Choroid plexus epithelial cell (primary cell): Measurements from ENCODE around the gene OAF.
"Not testable (repeated sequence)": the region's sequence is repeated elsewhere in the genome, so short reads cannot be mapped to it uniquely, and the experiment has no call there.

Source experiments
- DNase-seq: peaks from one replicate; pipeline ENCODE4 v3.0.0-alpha.2; 2010; ENCODE audit warnings: low read depth
- H3K4me3 ChIP-seq: 2 replicates; pipeline ENCODE4 v1.5.1; 2011; ENCODE audit warnings: low read depth, mild to moderate bottlenecking, control low read depth, low read length, moderate library complexity
- CTCF ChIP-seq: conservative IDR thresholded peaks from 2 replicates; pipeline ENCODE4 v1.5.1; 2011; ENCODE audit warnings: low read depth, mild to moderate bottlenecking, control low read depth, inconsistent platforms, low read length, moderate library complexity

Gene OAF

GRCh38 chr11:120272303-120272702 is 61.5 kb downstream of the OAF start:
- H3K4me3 ChIP-seq, result no peak overlapping the region
- DNase-seq, result no peak
- TF ChIP-seq CTCF, result no peak

- no peak for TF ChIP-seq CTCF
- DNase-seq, result no peak
- H3K4me3 ChIP-seq, result no peak overlapping the region
These were observed 62.6 kb downstream of the OAF start for GRCh38 chr11:120273432-120273831.

GRCh38 chr11:120273956-120274355 is 63.1 kb downstream of the OAF start:
- DNase-seq, H3K4me3 ChIP-seq: not testable (repeated sequence)

- no peak for DNase-seq
- H3K4me3 ChIP-seq, result no peak overlapping the region
- TF ChIP-seq CTCF, result no peak
These were observed 68.7 kb downstream of the OAF start for GRCh38 chr11:120279502-120279901.
